ENCODE data around the gene ANXA8. TPM values are rescaled to one million over a fixed set of nuclear protein-coding genes. Genes with fewer than 3 reads are reported as not detected.

ANXA8 gene
- total RNA-seq, 1 experiment from 2014 or later = 0.68 TPM

GRCh38 chr10:47421057-47421952 is 62.6 kb downstream of the ANXA8 start:
- in situ Hi-C loops (cut with HindIII; ENCODE audit: low pct_unique_long_range_greater_than_20kb, low sequenced_read_pairs) = no loop called here

GRCh38 chr10:47420305-47421056 is 63.4 kb downstream of the ANXA8 start:
- in situ Hi-C loops (cut with HindIII; ENCODE audit: low pct_unique_long_range_greater_than_20kb, low sequenced_read_pairs) = no loop called here

More at GRCh38 chr10:47421057-47421952, 62.6 kb downstream of the ANXA8 start:
- no peak for DNase-seq (ENCODE audit: low read depth)

DNA sequence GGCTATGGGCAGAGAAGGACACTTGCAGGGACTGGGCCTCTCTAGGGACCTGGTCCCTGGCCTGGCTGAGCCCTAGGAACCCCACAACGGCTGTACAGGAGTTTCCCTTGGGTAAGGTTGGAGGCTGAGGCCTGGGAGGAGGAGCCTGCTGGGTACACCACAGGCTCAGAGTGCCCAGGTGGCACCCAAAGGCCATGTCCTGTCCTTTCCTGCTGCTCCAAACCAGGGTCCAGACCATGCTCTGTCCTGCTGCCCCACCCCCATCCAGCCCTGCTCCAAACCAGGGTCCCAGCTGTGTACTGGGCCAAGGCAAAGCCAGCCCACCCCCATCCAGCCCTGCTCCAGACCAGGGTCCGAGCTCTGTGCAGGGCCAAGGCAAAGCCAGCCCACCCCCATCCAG is 64.5 kb downstream of the ANXA8 start:
- DNase-seq (ENCODE audit: low read depth) = no peak
- in situ Hi-C loops (cut with HindIII; ENCODE audit: low pct_unique_long_range_greater_than_20kb, low sequenced_read_pairs) = no loop called here

More at GRCh38 chr10:47420305-47421056, 63.4 kb downstream of the ANXA8 start:
- no peak for DNase-seq (ENCODE audit: low read depth)

GRCh38 chr10:47418966-47419365 is 64.9 kb downstream of the ANXA8 start:
- DNase-seq (ENCODE audit: low read depth) = no peak
- in situ Hi-C loops (cut with HindIII; ENCODE audit: low pct_unique_long_range_greater_than_20kb, low sequenced_read_pairs) = no loop called here

DNA sequence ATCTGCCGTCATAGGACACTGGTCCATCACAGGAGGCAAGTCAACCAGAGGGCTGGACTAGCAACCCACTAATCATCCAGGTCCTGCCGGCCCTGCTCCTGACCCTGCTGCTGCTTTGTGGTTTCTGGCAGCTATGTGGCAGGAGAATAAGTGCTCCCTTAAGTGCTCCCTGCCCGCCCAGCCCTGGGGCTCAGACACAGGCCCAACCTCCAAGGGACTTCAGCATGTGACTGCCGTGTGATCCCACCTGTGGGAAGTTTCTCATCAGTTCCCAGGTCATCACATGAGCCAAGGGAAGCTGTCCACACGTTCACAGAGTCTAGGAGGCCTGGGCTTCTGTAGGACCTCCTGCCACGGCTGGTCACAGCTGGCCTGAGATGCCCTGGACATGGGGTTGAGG is 65.6 kb downstream of the ANXA8 start:
- DNase-seq (ENCODE audit: low read depth) = no peak
- in situ Hi-C loops (cut with HindIII; ENCODE audit: low pct_unique_long_range_greater_than_20kb, low sequenced_read_pairs) = no loop called here

Other genes starting within 250 kb of the ANXA8 start
- gene GDF10, start 183.9 kb downstream of the ANXA8 start, total RNA-seq (2014; rRNA removed; shearing (Covaris generic); ENCODE audit: low replicate concordance) = not detected in 2 replicates
- not detected in 2 replicates for gene GDF2, start 161.7 kb downstream of the ANXA8 start, total RNA-seq (2014; rRNA removed; shearing (Covaris generic); ENCODE audit: low replicate concordance)
- gene RBP3, start 135.8 kb downstream of the ANXA8 start, total RNA-seq (2014; rRNA removed; shearing (Covaris generic); ENCODE audit: low replicate concordance) = not detected in 2 replicates
- 0.41 TPM in 1 of 2 replicates, not detected in the other for gene ZNF488, start 99.8 kb downstream of the ANXA8 start, total RNA-seq (2014; rRNA removed; shearing (Covaris generic); ENCODE audit: low replicate concordance)
- not detected in 2 replicates for gene FAM25G, start 7.6 kb upstream of the ANXA8 start, total RNA-seq (2014; rRNA removed; shearing (Covaris generic); ENCODE audit: low replicate concordance)
- gene AGAP9, start 39.5 kb upstream of the ANXA8 start, total RNA-seq (2014; rRNA removed; shearing (Covaris generic); ENCODE audit: low replicate concordance) = 2.6 and 3.4 TPM in 2 replicates

Measured in Caki2 (cell line).